Stimulated activated CD4-positive, alpha-beta T cell treated with anti-CD3 and anti-CD28 coated beads, Interleukin-15, amount 100 ng/mL, for 48 hours (primary cell): ENCODE data around the gene KCNMA1.

ENCODE experiments used
- DNase-seq, 2 donors: peaks; one replicate each; pipeline ENCODE4 v3.0.0-alpha.2; 2020; ENCODE audit warnings: low read depth in 2 of 2

The KCNMA1 gene

GRCh38 chr10:77560052-77560451 lies 77.6 kb downstream of the KCNMA1 start:
- DNase-seq = no peak

GRCh38 chr10:77556990-77557601 lies 80.5 kb downstream of the KCNMA1 start:
- DNase-seq = no peak

DNA sequence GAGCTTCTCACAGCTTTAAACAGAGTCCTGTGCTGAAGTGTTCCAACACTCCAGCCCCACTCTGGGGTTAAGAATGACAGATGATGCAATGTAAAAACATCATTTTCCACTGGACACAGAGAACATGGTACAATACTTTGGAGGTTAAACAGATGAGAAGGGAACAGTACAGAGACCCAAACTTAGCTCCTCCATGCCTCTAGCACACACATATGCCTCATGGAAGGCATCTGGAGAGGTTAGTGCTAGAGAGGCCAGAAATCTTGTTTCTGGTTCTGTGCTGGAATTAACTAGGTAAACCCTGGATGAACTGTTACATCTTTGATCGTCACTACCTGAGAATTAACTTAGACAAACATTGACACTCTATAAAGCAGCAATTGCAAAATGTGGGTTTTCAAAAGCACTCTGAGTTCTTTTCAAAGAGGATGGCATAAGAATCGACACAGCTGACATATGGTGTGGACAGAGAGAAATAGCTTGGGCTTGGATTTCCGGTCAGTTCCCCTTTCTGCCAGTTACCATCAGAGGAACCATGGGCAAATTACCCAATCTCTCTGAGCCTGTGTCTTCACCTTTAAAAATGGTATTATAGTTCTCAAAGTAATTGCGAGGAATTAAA lies 81.9 kb downstream of the KCNMA1 start:
- DNase-seq = no peak

GRCh38 chr10:77554996-77555397 lies 82.6 kb downstream of the KCNMA1 start:
- no peak for DNase-seq

DNA sequence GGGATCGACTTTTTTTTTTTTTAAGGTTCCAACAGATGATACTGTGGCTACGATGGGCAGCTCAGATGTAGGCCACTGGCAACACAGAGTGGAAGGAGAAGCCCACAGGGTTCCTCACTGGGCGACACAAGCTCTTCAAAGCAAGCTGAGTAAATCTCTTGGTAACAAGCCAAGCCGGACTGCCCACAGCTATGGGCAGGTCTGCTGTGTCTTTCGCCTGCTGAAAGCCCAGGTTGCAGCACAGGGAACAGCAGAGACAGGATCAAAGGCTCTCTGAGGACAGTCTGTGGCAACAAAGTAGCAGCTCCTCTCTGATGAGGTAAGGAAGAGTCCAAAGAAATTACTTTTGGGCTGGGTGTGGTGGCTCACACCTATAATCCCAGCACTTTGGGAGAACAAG lies 83.6 kb downstream of the KCNMA1 start:
- no peak for DNase-seq

- DNase-seq = no peak
Measured at GRCh38 chr10:77553311-77553710, 84.3 kb downstream of the KCNMA1 start.

GRCh38 chr10:77552252-77552651 lies 85.4 kb downstream of the KCNMA1 start:
- DNase-seq = no peak

GRCh38 chr10:77550378-77550777 lies 87.2 kb downstream of the KCNMA1 start:
- no peak for DNase-seq

GRCh38 chr10:77548671-77549070 lies 88.9 kb downstream of the KCNMA1 start:
- no peak for DNase-seq

GRCh38 chr10:77548157-77548556 lies 89.5 kb downstream of the KCNMA1 start:
- DNase-seq = no peak

- DNase-seq = no peak
Measured at GRCh38 chr10:77547307-77548050, 90.1 kb downstream of the KCNMA1 start.

DNA sequence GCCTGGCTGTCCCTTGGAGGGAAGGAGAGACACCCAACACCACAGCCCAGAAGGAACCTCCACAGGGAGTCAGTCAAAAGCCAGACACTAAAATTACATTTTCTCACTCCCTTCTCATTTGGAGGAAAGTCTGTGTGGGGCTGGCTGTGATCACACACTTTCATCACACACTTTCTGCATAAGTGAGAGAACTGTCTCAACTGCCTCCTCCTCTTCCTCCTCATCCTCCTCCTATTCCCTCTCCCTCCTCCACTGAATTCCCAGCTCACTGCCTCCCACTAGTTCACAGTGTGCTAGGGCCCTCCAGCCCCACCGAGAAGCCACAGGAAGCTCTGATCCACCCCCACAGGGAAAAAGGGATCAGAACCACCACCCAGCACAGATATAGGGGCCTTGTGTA lies 91.6 kb downstream of the KCNMA1 start:
- no peak for DNase-seq

- DNase-seq = no peak
Measured at GRCh38 chr10:77545585-77545984, 92.0 kb downstream of the KCNMA1 start.

DNA sequence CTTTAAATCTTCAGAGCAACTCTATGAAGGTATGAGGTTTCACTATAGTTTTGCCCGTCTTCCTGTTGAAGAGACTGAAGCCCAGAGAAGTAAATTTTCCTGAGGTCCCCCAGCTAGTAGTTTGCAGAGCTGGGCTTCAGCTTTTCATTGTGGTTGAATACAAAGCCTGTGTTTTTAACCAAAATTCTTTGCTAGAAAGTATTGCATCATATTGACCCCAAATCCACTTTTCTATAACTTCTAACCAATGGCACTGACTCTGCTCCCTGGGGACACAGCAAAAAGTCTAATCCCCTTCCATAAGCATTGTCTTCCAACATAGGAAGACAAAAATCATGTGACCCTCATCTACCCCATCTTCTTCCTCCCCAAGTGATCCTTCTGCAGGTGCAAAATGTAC lies 93.0 kb downstream of the KCNMA1 start:
- DNase-seq = no peak

DNA sequence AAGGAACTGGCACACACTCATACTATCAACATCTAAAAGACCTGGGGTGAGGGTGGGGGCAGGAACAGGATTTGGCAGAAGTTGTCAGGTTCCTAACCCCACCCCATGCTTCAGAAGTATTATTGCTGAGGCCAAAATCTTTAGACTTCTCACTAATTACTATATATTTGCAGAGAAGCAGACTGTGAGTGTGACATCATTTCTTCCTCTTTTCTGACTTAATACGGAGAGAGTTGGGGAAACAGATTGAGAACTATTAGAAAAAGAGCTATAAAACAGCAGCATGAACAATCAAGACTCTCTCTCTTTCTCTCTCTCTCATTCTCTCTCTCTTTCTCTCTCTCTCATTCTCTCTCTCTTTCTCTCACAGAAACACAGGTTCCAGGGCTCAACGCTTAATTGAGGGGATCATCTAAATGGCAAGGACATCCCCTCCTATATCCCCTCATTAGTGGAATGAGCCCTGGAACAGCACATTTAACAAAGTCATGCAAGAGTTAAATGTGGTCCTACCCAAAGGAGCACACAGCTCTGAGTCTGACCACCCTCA lies 94.8 kb downstream of the KCNMA1 start:
- DNase-seq = no peak

DNA sequence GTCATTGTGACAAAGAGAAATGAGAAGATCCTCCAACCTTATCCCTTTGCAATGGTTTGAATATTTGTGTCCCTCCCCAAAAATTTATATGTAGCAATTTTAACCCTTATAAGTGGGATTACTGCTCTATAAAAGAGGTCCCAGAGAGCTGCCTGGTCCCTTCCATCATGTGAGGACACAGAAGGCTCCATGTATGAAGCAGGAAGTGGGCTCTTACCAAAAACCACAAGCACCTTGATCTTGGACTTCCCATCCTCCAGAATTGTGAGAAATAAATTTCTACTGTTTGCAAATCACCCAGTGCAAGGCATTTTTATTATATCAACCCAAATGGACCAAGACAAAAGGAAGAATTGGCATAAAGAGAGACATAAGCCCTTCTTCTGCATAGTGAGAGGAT lies 95.7 kb downstream of the KCNMA1 start:
- no peak for DNase-seq

DNA sequence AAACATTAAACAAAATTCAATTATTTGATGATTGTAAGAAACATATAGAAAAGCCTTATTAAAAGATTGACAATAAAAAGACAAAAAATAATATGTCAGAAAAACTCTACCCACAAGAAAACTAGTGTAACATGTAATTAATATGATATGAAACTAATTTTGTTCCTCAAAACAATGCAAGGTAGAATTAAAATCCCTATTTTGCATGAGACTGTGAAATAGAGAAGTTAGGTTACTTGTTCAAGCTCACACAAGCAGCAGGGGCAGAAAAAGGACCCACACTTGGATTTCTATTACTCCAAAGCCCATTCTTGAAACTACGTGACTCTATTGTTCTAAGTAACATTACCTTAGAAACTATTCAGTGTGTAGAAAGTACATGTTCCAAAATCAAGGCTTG lies 96.4 kb downstream of the KCNMA1 start:
- DNase-seq = no peak

GRCh38 chr10:77539147-77539935 lies 98.3 kb downstream of the KCNMA1 start:
- no peak for DNase-seq

GRCh38 chr10:77537720-77538373 lies 99.8 kb downstream of the KCNMA1 start:
- no peak for DNase-seq

GRCh38 chr10:77537071-77537470 lies 100.5 kb downstream of the KCNMA1 start:
- DNase-seq = no peak

GRCh38 chr10:77533887-77534278 lies 103.7 kb downstream of the KCNMA1 start:
- no peak for DNase-seq
